Measurements from ENCODE around the gene PATJ. TPM values are rescaled to one million over a fixed set of nuclear protein-coding genes. Genes with fewer than 3 reads are reported as not detected.

Gene PATJ
- total and polyA plus RNA-seq, 2 of the 13 experiments (the other 11 are each of a cell fraction or from before 2014, with no cell fraction given), result 6.2 to 16.8 TPM

- TF ChIP-seq, protein P1, sequence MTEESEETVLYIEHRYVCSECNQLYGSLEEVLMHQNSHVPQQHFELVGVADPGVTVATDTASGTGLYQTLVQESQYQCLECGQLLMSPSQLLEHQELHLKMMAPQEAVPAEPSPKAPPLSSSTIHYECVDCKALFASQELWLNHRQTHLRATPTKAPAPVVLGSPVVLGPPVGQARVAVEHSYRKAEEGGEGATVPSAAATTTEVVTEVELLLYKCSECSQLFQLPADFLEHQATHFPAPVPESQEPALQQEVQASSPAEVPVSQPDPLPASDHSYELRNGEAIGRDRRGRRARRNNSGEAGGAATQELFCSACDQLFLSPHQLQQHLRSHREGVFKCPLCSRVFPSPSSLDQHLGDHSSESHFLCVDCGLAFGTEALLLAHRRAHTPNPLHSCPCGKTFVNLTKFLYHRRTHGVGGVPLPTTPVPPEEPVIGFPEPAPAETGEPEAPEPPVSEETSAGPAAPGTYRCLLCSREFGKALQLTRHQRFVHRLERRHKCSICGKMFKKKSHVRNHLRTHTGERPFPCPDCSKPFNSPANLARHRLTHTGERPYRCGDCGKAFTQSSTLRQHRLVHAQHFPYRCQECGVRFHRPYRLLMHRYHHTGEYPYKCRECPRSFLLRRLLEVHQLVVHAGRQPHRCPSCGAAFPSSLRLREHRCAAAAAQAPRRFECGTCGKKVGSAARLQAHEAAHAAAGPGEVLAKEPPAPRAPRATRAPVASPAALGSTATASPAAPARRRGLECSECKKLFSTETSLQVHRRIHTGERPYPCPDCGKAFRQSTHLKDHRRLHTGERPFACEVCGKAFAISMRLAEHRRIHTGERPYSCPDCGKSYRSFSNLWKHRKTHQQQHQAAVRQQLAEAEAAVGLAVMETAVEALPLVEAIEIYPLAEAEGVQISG (CRISPR knock-in tag; IDR thresholded peaks at IDR 0.05), result no peak
- TF ChIP-seq NR2C2 (CRISPR knock-in tag; IDR thresholded peaks at IDR 0.05; ENCODE audit: borderline replicate concordance) (peak; percentile 60; the same call in 1 of the 2 replicates), ZNF292 (CRISPR knock-in tag; IDR thresholded peaks at IDR 0.05; ENCODE audit: borderline replicate concordance, low read depth) (peak; percentile 53; the same call in 1 of the 2 replicates), ATF1 (CRISPR knock-in tag; IDR thresholded peaks at IDR 0.05) (no peak), ATF2 (CRISPR knock-in tag; IDR thresholded peaks at IDR 0.05) (peak; percentile 93), ARID5B (CRISPR knock-in tag; IDR thresholded peaks at IDR 0.05) (peak; percentile 91), TBX2 (CRISPR knock-in tag; IDR thresholded peaks at IDR 0.05; ENCODE audit: borderline replicate concordance) (peak; percentile 64; the same call in 1 of the 2 replicates), HOXA9 (CRISPR knock-in tag; IDR thresholded peaks at IDR 0.05; ENCODE audit: borderline replicate concordance) (no peak), RARG (CRISPR knock-in tag; IDR thresholded peaks at IDR 0.05; ENCODE audit: low read depth) (no peak), KDM6A (CRISPR knock-in tag; IDR thresholded peaks at IDR 0.05; ENCODE audit: low read depth) (peak; percentile 57; the same call in 1 of the 2 replicates), CBFB (CRISPR knock-in tag; IDR thresholded peaks at IDR 0.05) (no peak), KDM1A (CRISPR knock-in tag; IDR thresholded peaks at IDR 0.05) (0 out of 2 replicates have a peak, but pooled peaks have one; percentile 60), GABPA (IDR thresholded peaks at IDR 0.05; ENCODE audit: low read depth, low read length) (no peak), GABPA (CRISPR knock-in tag; IDR thresholded peaks at IDR 0.05; ENCODE audit: low read depth) (no peak), JUND (CRISPR knock-in tag; IDR thresholded peaks at IDR 0.05) (peak; percentile 55; the same call in 1 of the 2 replicates), GATAD2A (CRISPR knock-in tag; IDR thresholded peaks at IDR 0.05) (peak; percentile 91)
- TF ChIP-seq, protein P2, sequence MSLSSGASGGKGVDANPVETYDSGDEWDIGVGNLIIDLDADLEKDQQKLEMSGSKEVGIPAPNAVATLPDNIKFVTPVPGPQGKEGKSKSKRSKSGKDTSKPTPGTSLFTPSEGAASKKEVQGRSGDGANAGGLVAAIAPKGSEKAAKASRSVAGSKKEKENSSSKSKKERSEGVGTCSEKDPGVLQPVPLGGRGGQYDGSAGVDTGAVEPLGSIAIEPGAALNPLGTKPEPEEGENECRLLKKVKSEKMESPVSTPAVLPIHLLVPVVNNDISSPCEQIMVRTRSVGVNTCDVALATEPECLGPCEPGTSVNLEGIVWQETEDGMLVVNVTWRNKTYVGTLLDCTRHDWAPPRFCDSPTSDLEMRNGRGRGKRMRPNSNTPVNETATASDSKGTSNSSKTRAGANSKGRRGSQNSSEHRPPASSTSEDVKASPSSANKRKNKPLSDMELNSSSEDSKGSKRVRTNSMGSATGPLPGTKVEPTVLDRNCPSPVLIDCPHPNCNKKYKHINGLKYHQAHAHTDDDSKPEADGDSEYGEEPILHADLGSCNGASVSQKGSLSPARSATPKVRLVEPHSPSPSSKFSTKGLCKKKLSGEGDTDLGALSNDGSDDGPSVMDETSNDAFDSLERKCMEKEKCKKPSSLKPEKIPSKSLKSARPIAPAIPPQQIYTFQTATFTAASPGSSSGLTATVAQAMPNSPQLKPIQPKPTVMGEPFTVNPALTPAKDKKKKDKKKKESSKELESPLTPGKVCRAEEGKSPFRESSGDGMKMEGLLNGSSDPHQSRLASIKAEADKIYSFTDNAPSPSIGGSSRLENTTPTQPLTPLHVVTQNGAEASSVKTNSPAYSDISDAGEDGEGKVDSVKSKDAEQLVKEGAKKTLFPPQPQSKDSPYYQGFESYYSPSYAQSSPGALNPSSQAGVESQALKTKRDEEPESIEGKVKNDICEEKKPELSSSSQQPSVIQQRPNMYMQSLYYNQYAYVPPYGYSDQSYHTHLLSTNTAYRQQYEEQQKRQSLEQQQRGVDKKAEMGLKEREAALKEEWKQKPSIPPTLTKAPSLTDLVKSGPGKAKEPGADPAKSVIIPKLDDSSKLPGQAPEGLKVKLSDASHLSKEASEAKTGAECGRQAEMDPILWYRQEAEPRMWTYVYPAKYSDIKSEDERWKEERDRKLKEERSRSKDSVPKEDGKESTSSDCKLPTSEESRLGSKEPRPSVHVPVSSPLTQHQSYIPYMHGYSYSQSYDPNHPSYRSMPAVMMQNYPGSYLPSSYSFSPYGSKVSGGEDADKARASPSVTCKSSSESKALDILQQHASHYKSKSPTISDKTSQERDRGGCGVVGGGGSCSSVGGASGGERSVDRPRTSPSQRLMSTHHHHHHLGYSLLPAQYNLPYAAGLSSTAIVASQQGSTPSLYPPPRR (CRISPR knock-in tag; IDR thresholded peaks at IDR 0.05; ENCODE audit: borderline replicate concordance), result peak; percentile 43; the same call in 1 of the 2 replicates
Observed at GRCh38 chr1:62198781-62199125, 456.5 kb downstream of the PATJ start (continued).
